ENCODE results near the gene RPL36AL. TPM values are rescaled to one million over a fixed set of nuclear protein-coding genes. Genes with fewer than 3 reads are reported as not detected.
"Not testable (repeated sequence)": the region's sequence is repeated elsewhere in the genome, so short reads cannot be mapped to it uniquely, and the experiment has no call there.

The RPL36AL gene
- total RNA-seq, 1 donor: 94.3 TPM

DNA sequence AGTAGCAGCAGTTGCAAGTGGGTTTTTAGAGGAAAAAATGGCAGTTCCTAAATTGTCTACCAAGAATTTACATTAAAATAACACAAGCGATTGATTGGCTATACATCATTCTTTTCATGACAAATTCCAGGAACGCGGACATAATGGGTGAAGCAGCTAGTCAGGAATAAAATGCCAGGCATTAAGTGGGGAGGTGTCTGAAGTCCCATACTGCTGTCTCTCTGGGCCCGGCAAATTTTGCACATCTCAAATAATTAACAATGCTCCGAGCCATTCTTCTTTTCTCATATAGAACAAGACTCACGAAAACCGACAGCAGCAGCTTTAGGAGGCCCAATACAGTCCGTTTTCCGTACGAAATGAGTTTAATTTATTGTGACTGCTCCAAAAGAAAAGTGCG is 696 bp downstream of the RPL36AL start:
- DNase-seq (ENCODE audit: low read depth in 2 of 3, low spot score in 2 of 3): no peak

GRCh38 chr14:49619273-49619672 is 1.2 kb downstream of the RPL36AL start:
- DNase-seq (ENCODE audit: low read depth in 2 of 3, low spot score in 2 of 3): not testable (repeated sequence)

DNA sequence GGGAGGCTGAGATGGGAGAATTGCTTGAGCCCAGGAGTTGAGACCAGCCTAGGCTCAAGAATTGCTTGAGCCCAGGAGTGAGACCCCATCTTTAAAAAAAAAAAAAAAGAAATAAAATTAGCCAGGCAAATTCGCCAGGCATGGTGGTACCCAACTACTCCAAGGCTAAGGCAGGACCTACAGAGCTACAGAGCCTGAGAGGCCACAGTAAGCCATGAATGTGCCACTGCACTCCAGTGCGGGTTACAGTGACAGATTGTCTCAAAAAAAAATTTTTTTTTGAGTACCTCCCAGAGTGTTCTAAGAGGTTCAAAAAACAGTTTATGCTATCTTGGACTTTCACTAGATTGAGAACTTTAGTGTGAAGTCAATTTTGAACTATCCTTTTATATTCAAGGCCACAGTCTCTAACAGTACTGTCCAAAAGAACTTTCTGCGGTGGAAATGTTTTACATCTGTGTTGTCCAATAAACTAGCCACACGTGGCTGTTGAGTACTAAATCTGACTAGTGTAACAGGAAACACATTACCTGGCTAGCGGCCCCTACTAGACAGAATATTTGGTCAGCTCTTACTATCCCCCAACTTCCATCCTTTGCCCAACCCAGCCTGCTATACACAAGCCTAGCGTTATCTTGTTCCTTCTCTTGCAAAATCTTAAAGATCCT is 2.4 kb downstream of the RPL36AL start:
- DNase-seq (ENCODE audit: low read depth in 2 of 3, low spot score in 2 of 3): no peak

GRCh38 chr14:49615776-49616175 is 4.7 kb downstream of the RPL36AL start:
- DNase-seq (ENCODE audit: low read depth in 2 of 3, low spot score in 2 of 3): no peak

DNA sequence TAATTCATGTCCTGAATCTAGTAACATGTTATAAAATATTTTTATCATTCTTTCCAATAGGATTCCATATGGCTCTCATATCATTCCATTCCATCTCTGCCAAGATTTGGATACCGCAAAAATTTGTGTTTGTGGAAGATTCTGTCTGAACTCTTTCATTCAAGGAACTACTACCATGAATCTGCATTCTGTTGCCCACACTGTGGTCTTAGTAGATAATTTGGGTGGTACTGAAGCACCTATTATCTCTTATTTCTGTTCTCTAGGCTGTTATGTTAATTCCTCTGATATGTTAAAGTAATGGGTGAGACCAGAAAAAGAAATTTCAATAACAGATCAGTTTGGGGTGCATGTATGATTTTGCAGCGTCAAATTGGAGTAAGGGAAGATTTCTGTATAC is 6.2 kb downstream of the RPL36AL start:
- DNase-seq (ENCODE audit: low read depth in 2 of 3, low spot score in 2 of 3): no peak

GRCh38 chr14:49612671-49613070 is 7.8 kb downstream of the RPL36AL start:
- DNase-seq (ENCODE audit: low read depth in 2 of 3, low spot score in 2 of 3): no peak

DNA sequence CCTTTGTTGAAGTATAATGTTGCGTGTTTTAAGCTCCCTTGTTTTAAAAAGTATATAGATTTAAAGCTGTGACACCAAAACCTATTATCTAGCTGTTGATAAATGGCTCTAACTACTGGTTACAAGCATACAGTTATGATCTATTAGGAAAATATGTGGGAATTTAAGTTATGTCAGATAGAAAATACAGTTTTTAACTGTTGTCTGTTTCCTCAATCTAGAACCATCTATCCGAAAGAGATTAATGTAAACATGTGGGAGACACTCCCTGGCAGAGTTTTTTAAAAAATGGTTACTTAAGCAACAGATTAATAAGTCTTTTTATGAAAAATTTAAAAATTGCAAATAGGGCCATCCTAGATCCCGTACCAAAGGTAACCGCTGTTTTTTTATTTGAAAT is 8.2 kb downstream of the RPL36AL start:
- DNase-seq (ENCODE audit: low read depth in 2 of 3, low spot score in 2 of 3): no peak

DNA sequence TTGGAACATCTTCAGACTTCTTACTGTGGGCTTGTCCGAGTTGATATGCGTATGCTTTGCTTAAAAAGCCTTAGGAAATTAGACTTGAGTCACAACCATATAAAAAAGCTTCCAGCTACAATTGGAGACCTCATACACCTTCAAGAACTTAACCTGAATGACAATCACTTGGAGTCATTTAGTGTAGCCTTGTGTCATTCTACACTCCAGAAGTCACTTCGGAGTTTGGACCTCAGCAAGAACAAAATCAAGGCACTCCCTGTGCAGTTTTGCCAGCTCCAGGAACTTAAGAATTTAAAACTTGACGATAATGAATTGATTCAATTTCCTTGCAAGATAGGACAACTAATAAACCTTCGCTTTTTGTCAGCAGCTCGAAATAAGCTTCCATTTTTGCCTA is 12.8 kb downstream of the RPL36AL start:
- DNase-seq (ENCODE audit: low read depth in 2 of 3, low spot score in 2 of 3): no peak

DNA sequence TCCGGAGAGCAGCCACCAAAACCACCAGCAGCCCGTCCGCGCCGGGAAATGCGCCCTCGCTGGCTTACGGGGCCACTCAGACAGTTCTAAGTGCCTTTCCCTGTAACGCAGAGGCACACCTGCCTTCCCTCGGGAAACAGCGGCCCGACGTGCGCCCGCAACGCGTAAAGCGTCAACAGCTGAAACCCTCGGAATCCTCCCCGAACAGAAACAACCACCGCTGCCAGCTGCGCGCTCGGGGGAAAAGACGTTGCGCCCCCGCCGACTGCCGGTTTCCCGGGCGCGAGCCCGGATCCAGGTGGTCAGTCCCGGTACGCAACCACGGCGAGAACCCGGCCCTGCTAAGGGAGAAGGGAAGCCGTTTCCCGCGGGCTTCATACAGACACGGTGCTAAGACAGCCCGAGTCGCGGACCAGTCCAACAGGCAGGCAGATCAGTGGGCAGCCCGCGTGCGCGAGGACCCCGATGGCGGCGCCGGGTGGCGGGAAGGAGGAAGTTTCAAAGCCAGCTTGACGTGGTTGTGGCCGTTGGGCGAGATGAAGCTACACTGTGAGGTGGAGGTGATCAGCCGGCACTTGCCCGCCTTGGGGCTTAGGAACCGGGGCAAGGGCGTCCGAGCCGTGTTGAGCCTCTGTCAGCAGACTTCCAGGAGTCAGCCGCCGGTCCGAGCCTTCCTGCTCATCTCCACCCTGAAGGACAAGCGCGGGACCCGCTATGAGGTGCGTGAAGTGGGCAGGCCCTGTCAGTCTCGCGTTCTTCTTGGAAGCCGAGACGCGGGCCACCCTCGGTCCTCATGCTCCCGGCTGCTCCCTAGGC is 21.7 kb downstream of the RPL36AL start, which contains the start of gene LRR1:
Gene LRR1 (plus strand): TSS at position 456 of the 816 bp plus-strand sequence. CDS start 81 bp downstream, at position 537.
- peak; percentile 68 to 84 (median 84) for DNase-seq (ENCODE audit: low read depth in 2 of 3, low spot score in 2 of 3)

DNA sequence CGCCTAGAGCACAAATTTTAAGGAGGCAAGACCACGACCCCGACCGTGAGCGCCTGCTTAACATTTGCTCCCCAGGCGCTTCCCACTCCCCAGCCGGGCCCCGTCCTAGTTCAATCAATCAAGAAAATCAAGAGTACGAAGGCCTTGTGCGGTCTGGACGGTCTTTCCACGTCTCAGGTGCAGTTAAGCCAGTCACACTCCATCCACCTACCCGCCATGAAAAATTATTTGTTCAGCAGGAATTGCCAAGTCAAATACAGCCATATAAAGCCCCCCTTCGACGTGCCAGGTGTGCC is 22.3 kb downstream of the RPL36AL start:
- no peak for DNase-seq (ENCODE audit: low read depth in 2 of 3, low spot score in 2 of 3)

- peak in 2 of 3 donors; percentile 81 to 89 for DNase-seq (ENCODE audit: low read depth in 2 of 3, low spot score in 2 of 3)
Measured at GRCh38 chr14:49594347-49595091, 25.9 kb downstream of the RPL36AL start.

GRCh38 chr14:49593016-49593415 is 27.4 kb downstream of the RPL36AL start:
- DNase-seq (ENCODE audit: low read depth in 2 of 3, low spot score in 2 of 3): no peak

DNA sequence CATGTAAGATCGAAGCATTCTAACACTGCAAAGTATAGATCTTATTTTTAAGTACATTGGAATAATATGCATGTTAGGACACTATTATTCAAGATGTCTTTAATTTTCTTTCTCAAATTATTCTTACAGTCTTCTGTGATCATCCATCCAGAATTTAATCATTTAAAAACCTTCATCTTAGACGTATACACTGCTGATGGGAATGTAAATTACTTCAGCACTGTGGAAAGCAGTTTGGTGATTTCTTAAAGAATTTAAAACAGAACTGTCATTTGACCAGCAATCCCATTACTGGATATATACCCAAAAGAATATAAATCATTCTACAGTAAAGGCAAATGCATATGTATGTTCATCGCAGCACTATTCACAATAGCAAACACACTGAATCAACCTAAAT is 31.0 kb downstream of the RPL36AL start:
- DNase-seq (ENCODE audit: low read depth in 2 of 3, low spot score in 2 of 3): no peak

DNA sequence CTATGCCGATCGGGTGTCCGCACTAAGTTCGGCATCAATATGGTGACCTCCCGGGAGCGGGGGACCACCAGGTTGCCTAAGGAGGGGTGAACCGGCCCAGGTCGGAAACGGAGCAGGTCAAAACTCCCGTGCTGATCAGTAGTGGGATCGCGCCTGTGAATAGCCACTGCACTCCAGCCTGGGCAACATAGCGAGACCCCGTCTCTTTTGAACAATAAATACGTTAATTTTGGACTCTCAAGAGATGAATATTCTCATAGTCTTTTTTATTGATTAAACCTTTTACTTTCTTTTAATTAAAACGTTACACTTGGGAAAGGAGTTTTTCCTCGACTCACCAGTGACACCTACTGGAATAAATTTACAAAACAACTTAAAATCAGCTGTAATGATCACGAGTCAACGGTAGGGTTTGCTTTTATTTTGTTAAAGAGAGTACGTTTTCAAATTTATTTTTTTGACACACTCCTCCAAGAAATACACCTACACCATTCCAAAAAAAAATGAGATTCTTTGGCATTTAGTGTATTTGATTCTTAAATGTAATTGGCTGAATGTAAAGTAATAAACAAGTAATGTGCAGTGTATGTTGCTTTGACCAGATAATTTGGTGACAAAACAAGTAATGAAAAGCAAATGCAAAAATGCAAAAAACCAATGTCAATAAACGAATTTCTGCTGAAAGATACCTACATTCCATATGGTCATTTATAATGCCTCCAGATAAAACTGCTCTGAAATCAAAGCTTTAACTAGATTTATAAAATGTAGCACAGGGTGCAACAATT is 33.6 kb downstream of the RPL36AL start:
- DNase-seq (ENCODE audit: low read depth in 2 of 3, low spot score in 2 of 3): peak; percentile 60 to 90 (median 72)

DNA sequence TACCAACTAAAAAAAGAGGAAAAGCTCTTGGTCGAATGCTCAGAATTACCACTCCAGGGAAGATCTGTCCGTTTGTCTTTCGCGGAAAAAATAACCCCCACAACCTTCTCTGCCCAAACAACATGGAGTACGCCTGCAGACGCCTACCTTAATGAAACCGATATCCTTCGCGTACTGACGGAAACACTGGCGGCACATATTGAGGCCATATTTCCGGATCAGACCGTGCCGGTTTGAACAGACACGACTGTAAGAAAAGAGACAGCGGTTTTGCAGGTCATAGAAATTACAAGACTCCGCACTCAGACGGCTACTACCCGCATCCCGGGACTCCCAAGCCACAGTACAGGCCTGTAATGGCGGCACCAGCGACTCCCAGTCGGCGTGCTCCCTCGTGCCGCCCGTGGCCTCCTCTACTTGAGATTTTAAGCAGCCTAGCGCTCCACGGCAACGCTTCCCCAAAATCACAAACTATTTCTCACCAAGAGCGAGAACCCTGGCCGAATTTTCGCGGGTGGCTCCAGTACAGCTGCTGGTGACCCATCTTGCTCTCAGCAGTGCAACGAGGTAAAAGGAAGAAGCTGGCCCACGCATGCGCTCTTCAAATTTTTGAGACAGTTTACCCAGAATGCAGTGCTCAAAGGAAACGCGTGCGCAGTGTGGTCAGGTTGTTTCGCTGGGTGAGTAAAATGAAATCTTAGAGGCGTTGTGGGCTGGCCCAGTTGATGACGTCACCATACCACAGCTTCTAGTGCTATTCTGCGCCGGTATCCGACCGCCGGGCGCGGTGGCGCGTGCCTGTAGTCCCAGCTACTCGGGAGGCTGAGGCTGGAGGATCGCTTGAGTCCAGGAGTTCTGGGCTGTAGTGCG is 34.4 kb downstream of the RPL36AL start, which contains the start of gene RPS29:
Gene RPS29 (minus strand): TSS at position 578 of the 870 bp plus-strand sequence. CDS start 34 bp downstream, at position 544.
- peak; percentile 99 to 100 (median 100) for DNase-seq (ENCODE audit: low read depth in 2 of 3, low spot score in 2 of 3)

GRCh38 chr14:49584981-49585640 is 35.3 kb downstream of the RPL36AL start:
- DNase-seq (ENCODE audit: low read depth in 2 of 3, low spot score in 2 of 3): not testable (repeated sequence)

DNA sequence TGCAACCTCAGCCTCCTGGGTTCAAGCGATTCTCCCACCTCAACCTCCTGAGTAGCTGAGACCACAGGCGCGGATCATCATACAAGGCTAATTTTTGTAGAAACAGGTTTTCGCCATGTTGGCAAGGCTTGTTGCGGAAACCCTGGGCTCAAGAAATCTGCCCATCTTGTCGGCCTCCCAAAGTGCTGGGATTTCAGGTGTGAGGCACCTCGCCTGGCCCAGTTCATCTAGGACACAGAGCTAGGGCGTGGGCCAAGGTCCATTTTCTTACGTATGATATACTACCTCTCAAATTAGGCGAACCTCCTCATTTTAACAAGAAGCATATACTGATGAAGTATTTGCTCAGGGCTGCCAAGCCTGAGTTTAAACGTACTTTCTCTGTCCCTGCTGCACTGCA is 36.4 kb downstream of the RPL36AL start:
- no peak for DNase-seq (ENCODE audit: low read depth in 2 of 3, low spot score in 2 of 3)

DNA sequence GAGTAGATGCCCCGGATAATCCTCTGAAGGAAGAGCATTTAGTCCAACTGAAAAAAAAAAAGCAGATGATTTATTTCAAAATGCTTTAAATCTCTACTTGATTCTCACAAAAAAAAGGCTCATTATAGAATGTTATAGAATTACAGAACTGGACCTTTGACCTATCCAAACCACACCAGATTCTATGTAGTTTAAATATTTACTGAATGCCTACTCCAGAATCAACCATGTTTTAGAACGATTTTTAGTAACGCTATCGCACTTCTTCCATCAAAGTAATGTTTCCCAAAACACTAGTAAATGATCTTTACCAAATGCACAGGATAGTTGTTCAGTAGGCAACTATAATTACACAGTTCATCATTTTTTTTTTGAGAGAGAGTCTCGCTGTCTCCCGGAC is 36.8 kb downstream of the RPL36AL start:
- DNase-seq (ENCODE audit: low read depth in 2 of 3, low spot score in 2 of 3): no peak

Data from hematopoietic multipotent progenitor cell (in vitro differentiated cells).